GM21529 (cell line): ENCODE results near the gene PLA1A.
A peak's percentile ranks its signal among the peaks of the same experiment; 100 is the strongest.
"Not testable (repeated sequence)": the region's sequence is repeated elsewhere in the genome, so short reads cannot be mapped to it uniquely, and the experiment has no call there.

ENCODE experiments used
- ATAC-seq: cut with Tn5 transposase; IDR thresholded peaks from one replicate; pipeline ENCODE4 v1.9.1; 2021; ENCODE audit not compliant: unreplicated experiment

PLA1A gene, protein sequence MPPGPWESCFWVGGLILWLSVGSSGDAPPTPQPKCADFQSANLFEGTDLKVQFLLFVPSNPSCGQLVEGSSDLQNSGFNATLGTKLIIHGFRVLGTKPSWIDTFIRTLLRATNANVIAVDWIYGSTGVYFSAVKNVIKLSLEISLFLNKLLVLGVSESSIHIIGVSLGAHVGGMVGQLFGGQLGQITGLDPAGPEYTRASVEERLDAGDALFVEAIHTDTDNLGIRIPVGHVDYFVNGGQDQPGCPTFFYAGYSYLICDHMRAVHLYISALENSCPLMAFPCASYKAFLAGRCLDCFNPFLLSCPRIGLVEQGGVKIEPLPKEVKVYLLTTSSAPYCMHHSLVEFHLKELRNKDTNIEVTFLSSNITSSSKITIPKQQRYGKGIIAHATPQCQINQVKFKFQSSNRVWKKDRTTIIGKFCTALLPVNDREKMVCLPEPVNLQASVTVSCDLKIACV

DNA sequence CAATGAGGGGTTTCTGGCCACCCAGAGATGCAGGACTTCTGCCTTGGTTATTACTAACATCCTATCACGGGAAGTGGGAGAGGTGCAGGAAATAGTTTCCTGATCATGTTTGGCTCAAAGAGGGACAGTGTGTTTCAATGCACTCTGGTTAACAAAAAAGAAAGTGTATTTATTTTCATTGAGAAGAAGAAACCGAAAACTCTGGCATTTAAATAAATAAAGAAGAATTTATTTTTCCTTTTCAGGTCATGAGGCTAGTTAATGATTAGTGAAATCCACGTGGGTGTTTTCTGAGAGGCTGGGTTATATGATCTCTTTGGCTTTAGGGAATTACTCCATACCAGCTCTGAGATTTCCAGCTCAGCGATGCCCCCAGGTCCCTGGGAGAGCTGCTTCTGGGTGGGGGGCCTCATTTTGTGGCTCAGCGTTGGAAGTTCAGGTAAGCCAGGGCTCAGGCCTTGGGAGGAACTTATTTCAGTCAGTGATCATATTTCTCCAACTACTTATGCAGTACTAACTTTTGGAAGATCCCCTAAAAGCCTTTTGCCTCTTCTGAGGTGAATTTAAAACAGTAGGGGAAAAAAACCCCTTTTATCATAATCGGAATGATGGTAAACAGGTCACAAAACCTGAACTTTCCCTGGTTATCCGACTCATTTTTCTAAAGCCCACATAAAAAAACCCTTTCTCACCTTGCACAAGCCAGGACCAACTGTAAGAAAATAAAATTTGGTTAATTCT, at the start of gene PLA1A:
TSS of gene PLA1A (plus strand) at position 338 of the 741 bp plus-strand sequence. CDS start at position 367, 29 bp downstream.
- no peak for ATAC-seq

DNA sequence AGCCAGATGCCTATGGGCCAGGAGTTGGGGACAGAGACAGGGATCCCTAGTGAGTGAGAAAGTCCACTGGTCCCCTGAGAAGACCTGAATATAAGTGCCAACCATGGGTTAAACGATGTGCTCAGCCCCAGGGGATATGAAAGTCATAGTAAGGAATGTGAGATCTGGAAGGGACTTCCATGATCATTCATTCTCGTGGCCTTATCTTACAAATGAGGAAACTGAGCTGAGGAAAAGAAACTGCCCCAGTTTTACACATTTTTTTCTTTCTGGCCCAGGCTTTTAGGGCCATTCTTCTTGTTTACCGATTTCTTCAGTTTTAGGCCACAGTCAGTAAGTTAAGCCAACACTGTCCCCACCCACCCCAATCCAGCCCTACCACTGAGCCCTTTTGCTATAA, 49.3 kb upstream of the PLA1A start:
- ATAC-seq, result no peak

DNA sequence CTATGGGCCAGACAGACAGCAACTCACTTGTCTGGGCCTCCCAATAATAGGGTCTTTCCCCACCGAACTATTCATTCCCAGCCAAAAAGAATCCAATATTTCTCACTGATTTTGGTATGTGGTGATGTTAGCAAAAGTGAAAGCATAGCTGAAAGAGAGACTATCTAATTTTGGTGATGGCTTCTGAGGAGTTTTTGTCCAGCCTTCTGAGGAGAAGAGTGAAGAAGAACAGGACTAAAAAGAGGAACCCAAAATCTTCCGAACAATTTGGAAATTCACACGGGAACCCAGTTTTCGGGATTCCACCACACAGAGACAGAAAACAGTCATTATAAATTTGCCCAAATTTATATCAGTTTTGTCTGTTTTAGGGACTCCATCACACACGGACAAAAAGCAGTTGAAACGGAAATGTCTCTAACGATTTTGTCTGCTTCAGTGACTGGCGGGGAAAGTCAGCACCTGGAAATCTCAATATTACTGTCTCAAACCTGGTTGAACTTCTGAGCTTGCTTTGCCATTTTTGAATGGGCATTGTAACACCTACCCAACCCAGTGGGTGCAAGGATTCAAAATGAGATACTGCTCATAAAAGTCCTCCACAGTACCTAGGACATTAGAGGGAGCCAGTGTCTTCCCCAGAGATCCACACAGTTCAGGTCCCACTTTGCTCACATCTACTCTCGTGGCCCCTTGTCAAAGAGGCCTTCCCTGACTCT, 47.3 kb upstream of the PLA1A start:
- ATAC-seq, result peak; percentile 36

DNA sequence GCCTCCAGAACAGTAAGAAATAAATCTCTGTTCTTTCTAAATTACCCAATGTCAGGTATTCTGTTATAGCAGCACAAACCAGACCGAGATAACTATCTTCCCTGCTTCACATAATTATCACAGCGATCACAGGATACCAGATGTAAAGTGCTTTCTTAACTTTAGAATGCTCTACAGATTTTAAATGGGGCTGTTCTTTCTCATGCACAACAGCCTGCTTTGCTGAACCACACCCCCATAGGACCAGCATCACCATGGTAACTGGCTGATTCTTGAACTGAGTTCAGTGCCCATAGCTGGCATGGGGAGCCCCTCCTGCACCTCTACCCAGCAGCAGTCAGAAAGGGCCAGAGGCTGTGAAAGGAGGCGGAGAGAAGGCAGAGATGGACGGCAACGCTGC, 46.1 kb upstream of the PLA1A start:
- ATAC-seq, result no peak

DNA sequence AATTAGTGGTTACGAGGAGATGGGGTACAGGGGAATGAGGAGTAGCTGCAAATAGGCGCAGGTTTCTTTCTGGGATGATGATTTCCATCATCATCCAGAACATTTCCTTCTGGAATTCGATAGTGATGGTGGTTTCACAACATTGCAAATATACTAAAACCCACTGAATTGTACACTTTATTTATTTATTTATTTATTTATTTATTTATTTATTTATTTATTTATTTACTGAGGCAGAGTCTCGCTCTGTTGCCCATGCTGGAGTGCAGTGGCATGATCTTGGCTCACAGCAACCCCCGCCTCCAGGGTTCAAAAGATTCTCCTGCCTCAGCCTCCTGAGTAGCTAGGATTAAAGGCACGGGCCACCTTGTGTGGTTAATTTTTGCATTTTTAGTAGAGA, 44.8 kb upstream of the PLA1A start:
- ATAC-seq, result not testable (repeated sequence)

DNA sequence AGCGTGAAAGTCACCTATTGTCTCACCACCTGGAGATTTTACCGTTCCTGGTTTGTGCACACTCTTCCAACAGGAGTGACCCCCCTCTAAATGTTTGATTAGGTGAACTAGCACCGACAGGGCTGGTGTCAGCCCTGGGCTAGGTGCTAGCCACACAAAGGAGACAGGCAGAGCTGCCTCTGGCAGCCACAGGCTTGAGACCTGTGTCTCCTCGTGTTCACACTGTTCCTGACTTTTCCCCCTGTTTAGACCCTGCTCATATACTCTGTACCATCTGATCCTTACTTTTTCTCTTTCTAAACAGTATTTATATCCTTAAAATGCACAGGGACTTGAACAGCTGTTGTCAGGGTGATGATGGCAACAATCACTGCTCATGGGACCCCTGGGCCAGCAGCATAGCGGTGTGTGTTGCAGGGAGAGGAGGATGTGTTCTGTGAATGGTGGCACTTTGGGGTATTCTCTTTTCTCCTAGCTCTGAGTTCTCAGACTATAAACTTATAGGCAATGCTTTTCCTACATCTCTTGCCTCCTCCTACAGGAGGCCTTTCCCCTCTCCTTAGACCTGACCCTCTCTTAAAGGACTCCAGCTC, 43.8 kb upstream of the PLA1A start:
- no peak for ATAC-seq

DNA sequence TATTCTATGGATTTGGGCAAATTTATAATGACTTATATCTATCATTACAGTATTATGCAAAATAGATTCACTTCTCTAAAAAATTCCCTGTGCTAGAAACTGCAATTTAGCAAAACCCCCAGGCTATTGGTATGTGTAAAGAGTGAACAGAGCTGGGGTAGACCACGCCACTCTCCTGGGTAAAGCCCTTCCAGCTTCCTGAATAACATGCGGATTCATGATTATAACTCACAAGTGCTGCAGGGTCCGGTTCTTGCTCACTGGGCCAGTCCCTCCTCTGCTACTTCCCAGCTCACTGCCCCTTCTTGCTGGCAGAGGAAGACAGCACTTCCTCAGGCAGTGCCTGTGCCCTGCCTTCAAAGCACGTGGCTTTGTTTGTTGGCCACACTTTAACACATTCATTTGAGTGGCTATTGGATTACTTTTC, 42.4 kb upstream of the PLA1A start:
- no peak for ATAC-seq

DNA sequence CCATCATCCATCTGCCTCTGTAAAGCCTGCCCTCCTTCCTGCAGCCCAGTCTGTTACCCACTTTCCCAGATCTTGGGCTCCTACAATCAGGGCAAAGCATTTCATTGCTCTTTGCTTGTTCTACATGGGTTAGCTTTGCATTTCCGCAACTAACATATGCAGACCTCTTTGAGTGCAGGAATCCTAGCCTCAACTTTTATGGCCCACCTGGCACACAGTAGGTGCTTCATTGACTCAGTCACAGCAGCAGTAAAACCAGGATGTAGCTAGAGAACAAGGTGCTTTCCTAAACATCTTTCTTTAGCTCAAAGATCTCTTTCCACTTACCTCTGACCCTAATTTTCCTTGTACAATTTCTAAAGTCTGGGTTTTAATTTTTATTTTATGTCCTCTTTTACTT, 41.8 kb upstream of the PLA1A start:
- no peak for ATAC-seq

DNA sequence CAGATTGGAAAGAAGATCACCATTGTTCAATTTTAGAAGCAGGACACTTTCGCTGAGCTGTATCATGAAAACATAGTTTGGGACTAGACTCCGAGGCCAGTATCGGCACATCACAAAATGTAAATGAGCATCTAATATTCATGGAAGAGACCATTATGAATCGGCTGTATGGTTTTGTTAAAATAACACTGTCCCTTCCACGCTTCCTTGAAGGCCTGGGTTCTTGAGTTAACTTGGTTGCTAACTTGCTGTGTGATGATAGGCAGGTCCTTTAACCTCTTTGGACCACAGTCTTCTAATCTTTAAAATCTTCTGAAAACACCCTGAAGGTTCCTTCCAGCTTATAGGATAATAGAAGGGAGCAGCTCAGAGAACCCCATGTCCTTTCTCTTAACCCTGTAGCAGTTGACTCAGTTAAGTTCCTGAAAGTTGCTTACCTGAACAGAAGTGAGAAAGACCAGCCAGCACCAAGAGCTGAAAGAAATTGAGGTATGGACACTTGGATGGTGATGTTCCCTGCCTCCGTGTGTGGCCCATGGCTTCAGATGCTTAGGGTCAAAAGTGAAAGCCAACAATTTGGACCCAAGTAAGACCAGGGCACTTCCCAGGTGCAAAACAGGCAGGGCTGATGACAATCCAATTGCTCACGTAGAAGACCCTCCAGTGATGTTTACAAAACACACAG, 40.4 kb upstream of the PLA1A start:
- no peak for ATAC-seq

DNA sequence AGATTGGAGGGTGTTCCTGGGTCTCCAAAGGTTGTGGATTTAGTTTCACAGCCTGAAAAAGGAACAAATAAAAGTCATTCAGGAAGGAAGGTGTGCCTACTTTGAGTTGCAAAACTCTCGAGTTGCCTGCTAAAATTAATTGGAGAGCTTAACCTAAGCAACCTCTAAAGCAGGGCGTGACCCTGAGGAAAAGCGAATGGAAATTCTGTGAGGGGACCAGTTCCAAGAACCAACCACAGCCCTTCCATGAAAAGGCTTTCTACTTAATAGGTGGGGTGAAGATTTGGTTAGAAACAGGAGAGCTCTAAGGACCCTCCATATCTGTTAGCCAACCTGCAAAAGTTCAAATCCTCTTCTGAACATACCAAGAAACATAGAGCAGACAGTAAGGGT, 39.8 kb upstream of the PLA1A start:
- ATAC-seq, result no peak

DNA sequence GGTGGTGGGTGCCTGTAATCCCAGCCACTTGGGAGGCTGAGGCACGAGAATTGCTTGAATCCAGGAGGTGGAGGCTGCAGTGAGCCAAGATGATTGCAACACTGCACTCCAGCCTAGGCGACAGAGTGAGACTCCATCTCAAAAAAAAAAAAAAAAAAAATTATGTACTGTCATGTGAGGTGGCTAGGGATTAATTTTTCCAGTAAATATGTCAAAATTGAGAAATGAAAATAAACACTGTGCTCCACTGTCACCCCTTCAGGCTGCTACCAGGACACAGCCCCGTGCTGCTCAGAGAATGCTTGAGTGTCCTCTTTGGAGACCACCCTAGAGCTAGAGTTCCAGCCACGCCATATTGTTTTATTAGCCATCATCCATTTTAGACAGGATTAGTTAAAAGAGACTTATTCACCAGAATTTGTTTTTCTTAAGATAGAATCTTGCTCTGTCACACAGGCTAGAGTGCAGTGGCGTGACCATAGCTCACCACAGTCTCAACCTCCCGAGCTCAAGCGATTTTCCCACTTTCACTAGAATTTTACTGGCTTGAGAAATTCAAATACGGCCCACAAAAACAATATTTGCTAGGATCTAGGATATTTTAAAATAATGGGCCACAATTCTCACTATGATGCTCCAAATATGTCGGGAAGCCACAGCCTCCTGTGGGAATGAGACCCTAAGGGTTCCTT, 38.9 kb upstream of the PLA1A start:
- no peak for ATAC-seq

DNA sequence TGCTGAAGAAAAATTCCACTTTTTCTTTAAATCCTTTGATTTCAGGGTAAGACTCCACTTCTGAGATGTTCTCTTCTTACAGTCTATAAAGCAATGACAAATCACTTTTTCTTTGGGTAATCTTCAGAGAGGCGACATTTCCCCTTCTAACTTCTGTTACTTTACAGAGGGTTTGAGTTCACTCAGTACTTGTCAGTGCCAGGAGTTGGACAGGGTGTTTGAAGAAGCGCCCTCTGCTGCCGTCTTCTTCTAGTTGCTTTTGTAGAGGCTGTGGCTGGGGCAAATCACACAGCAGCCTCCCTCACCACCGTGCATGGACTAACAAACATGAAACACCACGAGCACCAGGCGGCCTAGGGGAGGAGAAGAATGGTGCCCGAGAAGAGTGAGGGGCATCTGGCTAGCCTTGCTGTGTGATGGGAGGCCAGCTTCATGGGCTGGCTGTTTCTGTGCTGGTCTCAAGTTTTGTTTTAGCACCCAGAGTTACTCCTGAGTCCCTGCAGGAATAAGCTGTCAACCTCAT, 38.2 kb upstream of the PLA1A start, which contains the start of gene CD80:
TSS of gene CD80 (minus strand) at position 174 of the 523 bp plus-strand sequence. CDS start 1,886 bp downstream, outside the sequence.
- peak; percentile 51 for ATAC-seq

DNA sequence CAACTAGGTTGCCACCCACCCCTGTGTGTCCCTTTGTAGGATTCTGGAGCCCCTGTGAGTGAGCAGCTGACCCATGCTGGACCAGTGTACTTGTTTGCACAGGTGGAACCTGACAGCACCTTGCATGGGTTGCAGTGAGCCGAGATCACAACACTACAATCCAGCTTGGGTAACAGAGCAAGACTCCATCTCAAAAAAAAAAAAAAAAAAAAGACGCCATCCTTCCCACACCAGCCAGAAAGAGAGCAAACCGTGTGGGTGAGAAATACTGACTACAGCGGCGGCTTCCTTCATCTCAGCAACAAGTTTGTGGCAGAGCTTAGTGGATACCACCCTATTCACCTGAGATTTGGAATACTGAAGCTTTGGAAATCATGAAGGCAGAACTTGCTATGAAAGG, 37.5 kb upstream of the PLA1A start:
- no peak for ATAC-seq

DNA sequence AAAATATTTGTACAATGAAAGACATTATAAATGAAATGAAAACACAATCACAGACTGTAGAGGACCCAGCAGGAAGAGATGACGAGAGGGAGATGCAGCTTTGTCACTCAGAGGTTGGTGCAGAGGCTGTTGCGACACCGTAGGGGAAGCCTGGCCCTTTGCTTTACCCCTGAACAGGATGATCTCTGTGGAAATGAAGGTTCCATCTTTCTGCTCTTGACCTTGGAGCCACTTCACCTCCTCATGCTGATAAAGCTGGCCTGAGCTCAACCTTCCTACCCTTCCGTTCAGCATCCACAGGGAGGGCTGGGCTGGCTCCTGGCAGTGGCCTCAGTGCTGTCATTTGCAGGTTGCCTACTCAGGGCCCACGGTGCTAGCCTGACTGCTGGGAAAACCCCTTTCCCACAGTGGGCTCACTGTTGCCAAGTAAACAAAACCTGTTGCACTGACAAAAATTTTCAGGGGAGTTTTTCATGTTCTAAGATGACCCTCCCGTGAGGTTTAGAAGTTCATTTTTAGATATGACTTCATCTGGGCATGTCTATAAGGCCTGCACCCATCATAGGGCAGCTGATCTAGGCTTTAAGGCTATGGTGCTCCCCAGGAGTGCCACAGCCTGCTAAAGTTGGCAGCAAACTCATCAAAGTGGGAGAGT, 35.3 kb upstream of the PLA1A start:
- peak; percentile 69 for ATAC-seq

DNA sequence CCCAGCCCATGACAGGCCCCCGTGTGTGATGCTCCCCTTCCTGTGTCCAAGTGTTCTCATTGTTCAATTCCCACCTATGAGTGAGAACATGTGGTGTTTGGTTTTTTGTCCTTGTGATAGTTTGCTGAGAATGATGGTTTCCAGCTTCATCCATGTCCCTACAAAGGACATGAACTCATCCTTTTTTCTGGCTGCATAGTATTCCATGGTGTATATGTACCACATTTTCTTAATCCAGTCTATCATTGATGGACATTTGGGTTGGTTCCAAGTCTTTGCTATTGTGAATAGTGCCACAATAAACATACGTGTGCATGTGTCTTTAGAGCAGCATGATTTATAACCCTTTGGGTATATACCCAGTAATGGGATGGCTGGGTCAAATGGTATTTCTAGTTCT, 34.4 kb upstream of the PLA1A start:
- not testable (repeated sequence) for ATAC-seq

DNA sequence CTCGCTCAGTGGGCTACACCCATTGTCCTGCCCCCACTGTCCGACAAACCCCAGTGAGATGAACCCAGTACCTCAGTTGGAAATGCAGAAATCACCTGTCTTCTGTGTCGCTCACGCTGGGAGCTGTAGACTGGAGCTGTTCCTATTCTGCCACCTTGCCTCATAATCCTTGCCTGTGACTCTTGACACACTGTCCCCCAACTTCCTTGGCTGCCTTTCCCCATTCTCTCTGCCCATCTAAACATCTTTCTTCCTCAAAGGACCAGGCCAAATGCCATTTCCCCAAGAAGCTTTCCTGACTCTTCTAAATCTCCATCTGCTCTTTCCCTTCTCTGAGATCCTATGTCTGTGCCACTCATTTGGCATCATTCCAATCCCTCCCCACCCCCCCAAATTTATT, 28.5 kb upstream of the PLA1A start:
- no peak for ATAC-seq

DNA sequence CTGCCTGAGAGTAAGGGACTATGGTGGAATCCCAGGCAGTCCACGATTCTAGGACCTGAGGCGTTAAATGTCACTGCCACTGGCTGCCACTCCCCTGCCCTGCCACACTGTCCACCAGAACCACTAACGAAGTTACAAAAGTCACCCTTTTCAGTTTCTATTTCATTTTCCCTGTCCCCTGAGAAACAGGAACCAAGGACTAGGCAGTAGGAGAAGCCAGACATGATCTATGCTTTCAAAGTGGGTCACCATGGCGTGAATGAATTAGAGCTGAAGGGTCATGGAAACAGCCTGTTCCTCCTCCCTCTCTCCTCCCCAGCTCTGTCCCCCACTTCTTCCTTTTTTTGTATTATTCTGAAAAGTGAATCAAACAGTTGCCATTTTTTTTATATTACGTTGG, 27.5 kb upstream of the PLA1A start:
- no peak for ATAC-seq

DNA sequence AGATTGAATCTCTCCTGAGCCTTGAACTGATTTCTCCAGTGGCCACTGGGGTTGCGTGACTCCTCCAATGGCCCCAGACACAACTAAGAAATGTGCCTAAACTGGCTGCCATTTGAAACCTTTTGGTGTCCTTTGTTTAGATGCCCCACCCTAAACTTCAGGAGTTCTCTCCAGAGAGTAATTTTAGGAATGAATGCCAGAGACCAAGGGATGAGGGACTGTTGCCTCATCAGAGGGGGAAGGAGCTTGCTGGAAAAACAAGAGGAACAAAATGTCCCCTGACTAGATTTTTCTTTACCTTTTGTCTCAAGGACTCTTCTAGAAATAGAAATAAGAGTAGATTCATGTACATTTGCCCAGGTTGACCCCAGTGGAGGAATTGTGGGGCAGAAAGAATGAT, 26.5 kb upstream of the PLA1A start:
- no peak for ATAC-seq

DNA sequence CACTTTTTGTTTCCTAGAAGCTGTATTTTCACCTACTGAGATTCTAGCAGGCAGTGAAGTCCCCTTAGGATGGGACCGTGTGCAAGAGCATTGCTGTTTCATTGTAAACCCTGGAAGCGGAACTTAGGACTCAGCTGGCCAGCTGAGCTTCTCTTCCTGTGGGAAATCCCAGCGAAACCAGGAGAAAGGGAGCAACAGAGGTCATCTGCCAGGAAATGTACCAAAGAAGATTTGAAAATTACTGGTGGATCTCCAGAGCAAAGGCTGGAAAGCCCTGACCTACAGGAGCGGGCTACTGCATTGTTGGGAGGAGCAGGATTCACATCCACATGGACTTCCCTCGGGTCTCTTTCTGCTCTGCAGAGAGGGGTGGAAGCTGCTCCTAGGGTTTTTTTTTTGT, 26.0 kb upstream of the PLA1A start:
- ATAC-seq, result no peak
